B cell (primary cell): ENCODE measurements around the gene GCNT4.

Experiments
- CTCF ChIP-seq: fragments of 200-600 bp; IDR thresholded peaks from one replicate; pipeline ENCODE4 v1.8.0; 2022; ENCODE audit warnings: antibody characterized with exemption, mild to moderate bottlenecking
- EZH2 ChIP-seq: IDR thresholded peaks from 2 replicates; pipeline ENCODE4 v1.6.1; 2012; ENCODE audit warnings: borderline replicate concordance, low read depth, mild to moderate bottlenecking, moderate library complexity, low read length; ENCODE audit not compliant: insufficient read depth, poor library complexity, severe bottlenecking

GRCh38 chr5:75054134-75054930 lies 2.0 kb upstream of the GCNT4 start:
- TF ChIP-seq CTCF (no peak), EZH2 (no peak)
